HAP-1 (cell line): Measurements from ENCODE around the gene HNRNPM.

Source experiments
- DNase-seq, 2 experiments: peaks; one replicate each; pipeline ENCODE4 v3.0.0-alpha.2; 2016 to 2020; ENCODE audit warnings: low spot score in 2 of 2
- H3K27me3 ChIP-seq: fragments of 250-450 bp; sonication (Bioruptor Pico); 2 replicates; pipeline ENCODE4 v1.5.1; 2020; ENCODE audit warnings: low read depth, mild to moderate bottlenecking, moderate library complexity
- H3K36me3 ChIP-seq: fragments of 250-450 bp; sonication (Bioruptor Pico); replicated peaks from 2 replicates; pipeline ENCODE4 v1.5.1; 2020; ENCODE audit warnings: mild to moderate bottlenecking
- H3K4me1 ChIP-seq: fragments of 250-450 bp; sonication (Bioruptor Pico); 2 replicates; pipeline ENCODE4 v1.5.1; 2020; ENCODE audit warnings: mild to moderate bottlenecking
- H3K4me3 ChIP-seq: fragments of 250-450 bp; sonication (Bioruptor Pico); 2 replicates; pipeline ENCODE4 v1.5.1; 2020; ENCODE audit warnings: mild to moderate bottlenecking, moderate library complexity
- H3K9me3 ChIP-seq: fragments of 250-450 bp; sonication (Bioruptor Pico); 2 replicates; pipeline ENCODE4 v1.5.1; 2020; ENCODE audit warnings: mild to moderate bottlenecking, moderate library complexity
- in situ Hi-C: fragments of 300-500 bp; cut with MboI; formaldehyde crosslinking; loops from 3 replicates; pipeline ENCODE4 v1.14.3; 2020; ENCODE audit warnings: low sequenced_read_pairs, inconsistent platforms, mixed read lengths

Gene HNRNPM

DNA sequence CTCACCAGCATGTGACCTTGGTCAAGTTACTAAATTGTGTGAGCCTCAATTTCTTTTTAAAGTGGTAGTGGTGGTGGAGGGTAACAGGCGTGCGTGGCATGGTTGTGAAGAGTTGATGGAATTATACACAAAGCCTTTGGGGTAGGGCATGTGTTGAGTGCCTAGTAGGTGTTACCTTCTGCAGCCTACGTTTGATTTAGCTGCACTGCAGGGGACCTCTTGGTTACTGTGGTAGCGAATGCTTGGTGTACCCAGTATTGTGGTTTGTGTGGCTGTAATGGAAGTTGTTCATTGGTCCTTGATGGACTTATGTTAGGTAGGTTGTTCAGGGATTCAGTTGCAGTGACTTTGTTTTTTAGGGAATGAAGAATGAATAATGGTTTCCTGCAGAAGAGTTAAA is 33.1 kb downstream of the HNRNPM start:
- H3K4me3 ChIP-seq: no peak overlapping the region
- no peak for DNase-seq
- peaks cover 77% of the 10 kb centered on the region for H3K36me3 ChIP-seq
- no peaks in the 10 kb centered on the region for H3K4me1 ChIP-seq
- in situ Hi-C loops: no loop called here
- H3K27me3 ChIP-seq: no peaks in the 10 kb centered on the region
- no peaks in the 10 kb centered on the region for H3K9me3 ChIP-seq

DNA sequence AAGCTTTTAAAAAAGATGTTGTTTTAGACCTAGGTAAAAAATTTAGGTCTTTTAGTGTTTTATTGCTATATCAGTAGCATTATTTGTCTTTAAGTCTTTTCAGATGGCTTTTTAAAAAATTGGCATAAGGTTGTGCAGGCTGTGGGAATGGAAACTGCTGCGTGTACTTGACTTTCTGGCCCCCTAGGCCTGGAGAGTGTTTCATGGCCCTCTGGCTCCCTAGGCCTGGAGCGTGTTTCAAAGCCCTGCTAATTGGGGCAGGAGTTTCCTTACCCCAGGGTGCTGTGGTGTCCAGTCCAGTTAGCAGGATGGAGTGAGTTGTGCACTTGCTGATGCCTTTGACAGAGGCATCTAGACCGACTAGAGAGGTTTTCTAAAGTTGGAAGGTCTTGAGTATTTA is 33.8 kb downstream of the HNRNPM start:
- in situ Hi-C loops: no loop called here
- DNase-seq: no peak
- H3K27me3 ChIP-seq: no peaks in the 10 kb centered on the region
- H3K36me3 ChIP-seq: peaks cover 77% of the 10 kb centered on the region
- H3K4me3 ChIP-seq: no peak overlapping the region
- H3K9me3 ChIP-seq: no peaks in the 10 kb centered on the region
- no peaks in the 10 kb centered on the region for H3K4me1 ChIP-seq

DNA sequence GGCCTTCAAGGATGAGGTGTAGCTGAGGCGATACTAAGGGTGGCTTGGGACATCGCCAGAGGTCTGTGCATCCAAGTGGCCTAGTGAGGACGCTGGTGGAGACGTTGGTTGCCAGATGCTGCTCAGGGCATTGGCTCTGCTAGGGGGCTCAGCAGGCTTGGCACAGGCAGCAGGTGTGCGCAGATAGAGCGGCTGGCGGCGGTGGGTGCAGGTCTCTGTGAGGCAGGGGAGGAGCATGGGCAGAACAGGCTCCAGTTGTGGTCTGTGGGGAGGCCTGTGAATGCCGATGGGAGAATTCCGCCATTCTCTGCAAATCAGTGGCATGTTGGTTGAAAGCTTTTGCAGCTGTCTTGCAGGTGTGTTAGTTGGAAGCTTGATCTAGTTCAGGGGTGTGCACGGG is 36.4 kb downstream of the HNRNPM start:
- Histone ChIP-seq H3K9me3 (no peaks in the 10 kb centered on the region), H3K4me1 (no peaks in the 10 kb centered on the region), H3K4me3 (no peak overlapping the region), H3K27me3 (no peaks in the 10 kb centered on the region), H3K36me3 (peaks cover 76% of the 10 kb centered on the region)
- no peak for DNase-seq
- in situ Hi-C loops: no loop called here

DNA sequence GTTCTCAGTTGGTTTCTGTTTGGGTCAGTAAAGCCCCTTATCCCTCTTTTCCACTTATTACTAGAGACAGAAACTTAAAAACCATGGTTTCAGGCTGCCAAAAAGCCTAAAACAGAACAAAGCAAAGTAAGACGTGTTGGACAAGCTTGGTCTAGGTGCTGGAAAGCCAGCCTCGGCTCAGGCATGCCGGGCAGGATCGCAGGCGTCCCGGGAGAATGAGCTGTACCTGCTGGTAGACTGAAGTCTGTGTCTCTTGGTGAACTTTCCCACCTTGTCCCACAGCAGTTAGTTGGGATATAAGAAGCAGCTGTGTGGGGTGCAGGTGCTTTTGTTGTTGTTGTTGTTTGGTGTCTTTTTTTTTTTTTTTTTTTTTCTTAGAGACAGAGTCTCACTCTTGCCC is 36.8 kb downstream of the HNRNPM start:
- Histone ChIP-seq H3K9me3 (no peaks in the 10 kb centered on the region), H3K4me1 (no peaks in the 10 kb centered on the region), H3K36me3 (peaks cover 79% of the 10 kb centered on the region), H3K27me3 (no peaks in the 10 kb centered on the region), H3K4me3 (no peak overlapping the region)
- in situ Hi-C loops: no loop called here
- no peak for DNase-seq

DNA sequence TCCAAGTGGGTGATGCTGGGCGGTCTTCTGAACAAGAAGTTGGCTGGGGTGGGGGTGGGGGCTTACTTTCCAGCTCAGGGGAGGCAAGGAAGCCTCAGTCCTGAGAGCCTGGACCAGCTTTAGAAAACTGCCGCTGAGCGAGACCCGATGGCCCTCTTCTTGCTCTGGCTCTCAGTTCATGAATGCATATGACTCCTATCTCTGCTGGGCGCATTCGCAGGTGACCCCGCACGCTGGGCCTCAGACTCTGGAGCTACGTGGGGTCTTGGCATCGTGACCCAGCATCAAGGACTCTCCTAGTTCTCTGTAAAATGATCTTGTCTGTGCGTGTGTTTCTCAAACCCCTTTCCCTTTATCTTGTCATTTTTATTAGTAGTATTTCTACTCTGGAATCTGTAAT is 37.9 kb downstream of the HNRNPM start:
- no peaks in the 10 kb centered on the region for H3K27me3 ChIP-seq
- no peak overlapping the region for H3K4me3 ChIP-seq
- in situ Hi-C loops: no loop called here
- DNase-seq: no peak
- H3K36me3 ChIP-seq: peaks cover 83% of the 10 kb centered on the region
- no peaks in the 10 kb centered on the region for H3K9me3 ChIP-seq
- H3K4me1 ChIP-seq: no peaks in the 10 kb centered on the region

DNA sequence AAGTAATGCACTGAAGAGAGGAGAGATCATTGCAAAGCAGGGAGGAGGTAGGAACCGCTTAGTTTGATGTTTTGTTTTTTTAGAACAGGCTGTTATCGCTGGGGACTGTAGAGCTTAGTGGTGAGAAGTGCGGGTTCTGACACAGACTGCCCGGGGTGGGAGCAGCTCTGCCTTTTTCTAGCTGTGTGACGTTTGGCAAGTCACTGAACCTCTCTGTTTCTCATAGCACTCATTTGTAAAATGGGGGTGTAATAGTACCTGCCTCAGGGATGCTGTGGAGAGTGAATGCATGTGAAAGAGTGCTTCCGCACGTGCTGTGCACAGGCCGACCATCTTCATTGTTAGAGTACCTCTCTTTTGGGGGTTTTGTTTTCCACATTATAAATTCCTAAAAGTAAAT is 38.4 kb downstream of the HNRNPM start:
- no peaks in the 10 kb centered on the region for H3K9me3 ChIP-seq
- no peak for DNase-seq
- H3K4me1 ChIP-seq: no peaks in the 10 kb centered on the region
- in situ Hi-C loops: no loop called here
- H3K36me3 ChIP-seq: peaks cover 83% of the 10 kb centered on the region
- H3K27me3 ChIP-seq: no peaks in the 10 kb centered on the region
- no peak overlapping the region for H3K4me3 ChIP-seq

DNA sequence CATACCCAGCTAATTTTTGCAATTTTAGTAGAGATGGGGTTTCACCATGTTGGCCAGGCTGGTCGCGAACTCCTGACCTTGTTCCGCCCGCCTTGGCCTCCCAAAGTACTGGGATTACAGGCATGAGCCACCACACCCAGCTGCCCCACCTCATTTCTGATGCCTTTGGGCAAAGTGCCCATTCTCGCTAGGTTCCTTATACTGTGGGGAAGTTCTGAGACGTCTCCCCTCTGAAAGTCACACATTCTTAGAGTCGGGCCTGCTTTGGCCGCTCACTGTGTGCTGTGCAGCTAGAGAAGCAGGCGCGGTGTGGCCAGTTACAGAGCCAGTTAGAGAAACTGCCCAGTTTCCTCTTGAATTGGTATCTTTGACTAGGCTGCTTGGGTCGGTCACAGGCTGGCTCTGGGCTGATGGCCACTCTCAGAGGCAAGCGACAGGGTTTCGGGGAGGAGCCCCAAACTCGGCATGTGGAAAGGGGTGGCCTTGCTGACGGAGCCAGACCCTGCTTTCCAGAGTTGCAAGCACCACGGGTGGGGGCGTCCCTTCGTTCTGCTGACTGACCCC is 39.6 kb downstream of the HNRNPM start:
- peaks cover 82% of the 10 kb centered on the region for H3K36me3 ChIP-seq
- in situ Hi-C loops: no loop called here
- H3K4me3 ChIP-seq: no peak overlapping the region
- no peaks in the 10 kb centered on the region for H3K27me3 ChIP-seq
- no peaks in the 10 kb centered on the region for H3K9me3 ChIP-seq
- no peak for DNase-seq
- H3K4me1 ChIP-seq: no peaks in the 10 kb centered on the region

DNA sequence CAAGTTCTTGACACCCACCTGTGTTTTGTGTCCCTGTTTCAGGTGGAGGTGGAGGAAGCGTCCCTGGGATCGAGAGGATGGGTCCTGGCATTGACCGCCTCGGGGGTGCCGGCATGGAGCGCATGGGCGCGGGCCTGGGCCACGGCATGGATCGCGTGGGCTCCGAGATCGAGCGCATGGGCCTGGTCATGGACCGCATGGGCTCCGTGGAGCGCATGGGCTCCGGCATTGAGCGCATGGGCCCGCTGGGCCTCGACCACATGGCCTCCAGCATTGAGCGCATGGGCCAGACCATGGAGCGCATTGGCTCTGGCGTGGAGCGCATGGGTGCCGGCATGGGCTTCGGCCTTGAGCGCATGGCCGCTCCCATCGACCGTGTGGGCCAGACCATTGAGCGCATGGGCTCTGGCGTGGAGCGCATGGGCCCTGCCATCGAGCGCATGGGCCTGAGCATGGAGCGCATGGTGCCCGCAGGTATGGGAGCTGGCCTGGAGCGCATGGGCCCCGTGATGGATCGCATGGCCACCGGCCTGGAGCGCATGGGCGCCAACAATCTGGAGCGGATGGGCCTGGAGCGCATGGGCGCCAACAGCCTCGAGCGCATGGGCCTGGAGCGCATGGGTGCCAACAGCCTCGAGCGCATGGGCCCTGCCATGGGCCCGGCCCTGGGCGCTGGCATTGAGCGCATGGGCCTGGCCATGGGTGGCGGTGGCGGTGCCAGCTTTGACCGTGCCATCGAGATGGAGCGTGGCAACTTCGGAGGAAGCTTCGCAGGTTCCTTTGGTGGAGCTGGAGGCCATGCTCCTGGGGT is 41.0 kb downstream of the HNRNPM start:
- Histone ChIP-seq H3K4me3 (no peak overlapping the region), H3K36me3 (peaks cover 78% of the 10 kb centered on the region), H3K9me3 (no peaks in the 10 kb centered on the region), H3K4me1 (no peaks in the 10 kb centered on the region), H3K27me3 (no peaks in the 10 kb centered on the region)
- no peak for DNase-seq
- in situ Hi-C loops: no loop called here

DNA sequence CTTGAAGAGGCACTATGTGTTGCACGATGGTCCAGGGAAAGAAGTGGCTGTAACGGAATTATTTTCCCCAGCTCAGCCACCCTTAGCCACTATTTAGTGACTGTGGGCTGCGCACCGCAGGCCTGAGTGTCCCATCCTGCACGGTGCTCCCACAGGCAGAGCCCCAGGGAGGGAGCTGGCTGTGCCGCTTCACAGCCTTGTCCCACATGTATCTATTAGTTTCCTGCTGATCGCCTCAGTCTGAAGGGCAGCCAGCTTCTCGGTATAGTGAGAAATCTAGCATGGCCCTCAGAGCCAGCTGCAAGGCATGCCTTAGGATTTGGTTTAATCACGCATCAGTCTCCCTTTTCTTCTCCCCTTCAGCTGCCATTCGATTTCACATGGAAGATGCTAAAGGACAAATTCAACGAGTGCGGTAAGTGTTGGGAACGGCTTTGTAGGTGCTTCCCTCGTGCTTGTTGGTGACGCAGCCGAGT is 41.9 kb downstream of the HNRNPM start:
- in situ Hi-C loops: no loop called here
- Histone ChIP-seq H3K9me3 (no peaks in the 10 kb centered on the region), H3K27me3 (no peaks in the 10 kb centered on the region), H3K4me3 (no peak overlapping the region), H3K4me1 (no peaks in the 10 kb centered on the region), H3K36me3 (peaks cover 69% of the 10 kb centered on the region)
- DNase-seq: no peak

DNA sequence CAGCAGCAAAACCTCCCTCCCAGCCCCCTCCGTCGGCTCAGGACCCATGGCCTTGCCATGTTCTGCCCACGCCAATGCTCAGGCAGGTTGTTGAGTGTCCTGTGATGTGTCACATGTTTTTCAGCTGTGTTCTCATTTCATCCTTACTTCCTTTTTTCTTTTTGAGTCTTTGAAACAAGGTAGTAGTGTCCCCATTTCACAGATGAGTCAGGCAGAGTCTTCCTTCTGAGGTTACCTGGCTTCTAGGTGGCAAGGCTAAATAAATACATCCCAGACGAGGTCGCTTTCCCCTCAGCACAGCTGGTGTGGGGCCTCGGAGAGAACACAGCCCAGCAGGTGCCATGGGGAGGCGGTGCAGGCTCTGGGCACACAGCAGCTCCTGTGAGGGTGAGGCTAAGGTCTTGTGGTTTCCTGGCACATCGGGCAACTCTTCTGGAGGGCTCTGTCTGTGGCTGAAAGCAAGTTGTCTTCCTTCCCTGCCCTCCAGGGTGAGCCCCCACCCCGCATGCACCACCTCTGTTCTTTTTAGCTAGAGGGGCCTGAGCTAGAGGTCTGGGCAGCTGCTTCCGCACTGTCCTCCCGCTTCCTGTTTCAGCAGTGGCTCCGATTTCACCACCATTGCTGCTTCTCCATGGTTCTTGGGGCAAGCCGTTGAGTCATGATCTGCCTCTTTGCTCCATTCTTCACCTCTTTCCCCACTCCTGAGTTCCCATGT is 42.5 kb downstream of the HNRNPM start:
- Histone ChIP-seq H3K4me3 (no peak overlapping the region), H3K9me3 (no peaks in the 10 kb centered on the region), H3K4me1 (no peaks in the 10 kb centered on the region), H3K27me3 (no peaks in the 10 kb centered on the region), H3K36me3 (peaks cover 64% of the 10 kb centered on the region)
- in situ Hi-C loops: no loop called here
- no peak for DNase-seq

DNA sequence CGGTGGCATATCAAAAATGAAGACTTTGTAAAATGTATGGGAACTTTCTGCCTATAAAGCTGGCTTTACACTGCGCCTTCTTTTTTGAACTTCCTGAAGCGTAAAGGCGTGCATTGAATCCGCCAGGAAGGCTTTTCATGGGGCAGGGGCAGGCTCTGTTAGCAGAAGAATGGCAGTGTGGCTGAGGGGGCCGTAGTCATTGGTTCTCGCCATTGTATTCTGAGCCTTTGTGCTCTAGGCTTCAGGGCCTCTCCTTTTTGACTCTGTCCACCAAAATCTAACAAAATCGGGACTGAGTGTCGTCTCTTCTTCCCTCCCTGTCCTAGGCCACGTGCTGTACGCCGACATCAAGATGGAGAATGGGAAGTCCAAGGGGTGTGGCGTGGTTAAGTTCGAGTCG is 43.6 kb downstream of the HNRNPM start:
- Histone ChIP-seq H3K4me1 (no peaks in the 10 kb centered on the region), H3K9me3 (no peaks in the 10 kb centered on the region), H3K4me3 (no peak overlapping the region), H3K27me3 (no peaks in the 10 kb centered on the region), H3K36me3 (peaks cover 55% of the 10 kb centered on the region)
- DNase-seq: no peak
- in situ Hi-C loops: no loop called here

DNA sequence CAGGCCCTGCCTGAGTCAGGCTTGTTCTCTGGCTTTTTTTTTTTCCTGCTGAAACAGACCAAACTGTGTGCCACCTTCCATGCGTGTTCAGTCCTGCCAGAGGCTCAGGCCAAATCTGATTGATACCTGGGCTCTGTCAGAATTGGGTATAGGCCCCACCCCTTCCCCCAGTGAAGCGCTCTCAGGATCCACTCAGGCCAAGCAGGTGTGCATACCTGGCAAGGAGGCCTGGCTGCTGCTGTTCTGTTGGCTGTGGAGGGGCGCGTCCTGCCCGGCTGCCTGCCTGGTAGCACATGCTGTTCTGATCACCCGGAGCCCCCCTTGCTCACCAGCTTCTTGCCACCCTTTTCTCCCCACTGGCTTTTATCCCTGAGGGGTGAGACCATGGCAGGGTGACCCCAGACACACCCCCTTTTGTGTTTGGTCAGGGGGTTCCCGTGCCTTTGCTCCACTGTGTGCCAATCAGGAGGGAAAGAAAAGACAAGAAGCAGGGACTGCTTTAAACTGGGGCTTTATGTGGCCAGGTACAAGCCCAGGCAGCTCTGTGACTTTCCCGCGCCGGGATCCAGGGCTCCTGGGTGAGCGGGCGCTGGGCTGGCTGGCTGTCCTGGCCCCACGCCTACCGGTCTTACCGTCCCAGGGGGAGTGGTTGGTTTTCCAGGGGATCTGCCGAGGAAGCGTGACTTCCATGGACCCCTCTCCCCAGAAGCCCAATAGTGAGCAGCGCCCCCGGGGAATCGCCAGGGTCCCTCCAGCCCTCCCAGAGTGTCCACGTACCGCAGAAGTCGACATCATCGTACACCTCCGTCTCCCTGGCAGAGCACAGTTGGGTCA is 45.0 kb downstream of the HNRNPM start:
- H3K4me3 ChIP-seq: no peak overlapping the region
- H3K9me3 ChIP-seq: no peaks in the 10 kb centered on the region
- no peaks in the 10 kb centered on the region for H3K4me1 ChIP-seq
- no peak for DNase-seq
- in situ Hi-C loops: no loop called here
- H3K36me3 ChIP-seq: peaks cover 43% of the 10 kb centered on the region
- H3K27me3 ChIP-seq: no peaks in the 10 kb centered on the region

DNA sequence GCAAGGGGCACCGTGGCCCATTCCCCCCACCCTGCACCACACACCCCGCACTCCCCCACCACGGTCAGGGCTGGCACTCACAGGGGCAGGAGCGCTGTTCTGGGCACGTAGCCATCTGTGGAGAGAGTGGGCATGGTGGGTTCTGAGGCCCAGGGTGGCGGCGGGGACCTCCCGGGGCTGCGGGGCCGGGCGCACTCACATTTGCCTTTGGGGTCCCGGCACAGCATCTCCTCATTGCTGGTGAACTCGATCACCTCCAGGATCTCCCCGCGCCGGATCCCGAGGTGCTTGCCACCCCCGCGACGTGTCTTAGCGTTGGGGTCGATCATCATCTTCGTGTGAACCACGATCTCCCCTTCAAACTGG is 45.6 kb downstream of the HNRNPM start:
- in situ Hi-C loops: no loop called here
- Histone ChIP-seq H3K9me3 (no peaks in the 10 kb centered on the region), H3K27me3 (no peaks in the 10 kb centered on the region), H3K36me3 (peaks cover 37% of the 10 kb centered on the region), H3K4me1 (no peaks in the 10 kb centered on the region), H3K4me3 (no peak overlapping the region)
- no peak for DNase-seq
